ENCODE measurements around the gene OCA2. TPM values are rescaled to one million over a fixed set of nuclear protein-coding genes. Genes with fewer than 3 reads are reported as not detected.
A peak's percentile ranks its signal among the peaks of the same experiment; 100 is the strongest.

OCA2 gene
- total and polyA plus RNA-seq, 2 of the 8 experiments (the other 6 are each of a cell fraction or from before 2014, with no cell fraction given): 0.20 TPM

DNA sequence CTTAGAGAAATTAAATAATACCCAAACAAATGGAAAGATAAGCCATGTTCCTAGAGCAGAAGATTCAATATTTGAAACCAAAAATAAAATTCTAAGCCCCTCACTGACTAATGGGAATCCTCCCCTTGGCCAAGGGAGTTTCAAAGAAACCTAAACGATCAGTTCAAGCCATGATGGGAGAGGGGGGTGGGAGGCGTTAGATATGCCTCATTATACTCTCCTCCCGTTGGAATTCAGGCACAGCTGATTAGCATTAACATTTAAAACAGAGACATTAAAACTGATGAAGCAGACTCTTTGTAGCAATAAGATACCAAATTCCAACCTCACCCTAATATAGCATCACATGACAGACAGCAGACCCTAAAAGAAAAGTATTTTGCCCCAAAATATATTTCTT is 32.9 kb downstream of the OCA2 start:
- no peaks in the 10 kb centered on the region for H4K20me1 ChIP-seq (replicated peaks in 1 of 2; ENCODE audit: control insufficient read depth in 1 of 2, insufficient read depth in 2 of 2, low read length in 2 of 2)
- H3K9me3 ChIP-seq (ENCODE audit: insufficient read depth in 2 of 2, low read depth in 1 of 2, low read length in 1 of 2): no peaks in the 10 kb centered on the region
- H4K91ac ChIP-seq (replicated peaks; ENCODE audit: insufficient read length, low read length): no peak overlapping the region
- H2BK5ac ChIP-seq (ENCODE audit: low read depth, low read length): no peak overlapping the region
- no peaks in the 10 kb centered on the region for H3K36me3 ChIP-seq (ENCODE audit: control insufficient read depth in 2 of 4, insufficient read depth in 4 of 4, low read length in 3 of 4)
- H3K9ac ChIP-seq (replicated peaks in 1 of 4; ENCODE audit: extremely low read depth in 1 of 4, low read depth in 3 of 4, low read length in 3 of 4): no peak overlapping the region
- no peak overlapping the region for H3K14ac ChIP-seq (ENCODE audit: insufficient read length)
- no peak overlapping the region for H3K4me3 ChIP-seq (ENCODE audit: extremely low read depth in 1 of 4, insufficient read depth in 2 of 4, low read depth in 3 of 4, low read length in 4 of 4)
- H3K18ac ChIP-seq (ENCODE audit: extremely low read depth, low read length): no peak overlapping the region
- H3K4ac ChIP-seq (replicated peaks; ENCODE audit: insufficient read length, low read depth, low read length): no peak overlapping the region
- H3K4me1 ChIP-seq (replicated peaks in 1 of 4; ENCODE audit: control insufficient read depth in 3 of 4, insufficient read depth in 4 of 4, low read length in 3 of 4): no peaks in the 10 kb centered on the region
- FAIRE-seq (peak; percentile 62), DNase-seq (ENCODE audit: low read depth in 1 of 2, low spot score in 2 of 2) (no peak)
- no peaks in the 10 kb centered on the region for H3K23me2 ChIP-seq (ENCODE audit: low read depth, low read length)
- no peak overlapping the region for H2BK12ac ChIP-seq (ENCODE audit: low read depth, low read length)
- H3K56ac ChIP-seq (replicated peaks; ENCODE audit: insufficient read length, low read depth, low read length): no peak overlapping the region
- no peak overlapping the region for H2BK15ac ChIP-seq (ENCODE audit: low read length)
- CTCF ChIA-PET (ENCODE audit: partially characterized antibody): no interaction called here
- no peak overlapping the region for H4K8ac ChIP-seq (ENCODE audit: extremely low read depth, insufficient read depth, low read length)
- no peak overlapping the region for H3K23ac ChIP-seq (ENCODE audit: insufficient read length)
- no peak overlapping the region for H4K5ac ChIP-seq (ENCODE audit: insufficient read length, low read depth, low read length)
- no peak overlapping the region for H2BK120ac ChIP-seq (replicated peaks; ENCODE audit: low read depth, low read length)
- no peaks in the 10 kb centered on the region for H3K79me1 ChIP-seq (ENCODE audit: low read depth, low read length)
- 72% methylated on average over 3 of the region's 3 CpGs; no CpG with 5 or more reads in 1 of the 2 experiments for WGBS, 2 experiments (ENCODE audit: extremely low coverage in 1 of 2, insufficient coverage in 1 of 2, insufficient read length in 1 of 2, insufficient replicate concordance in 2 of 2, low coverage in 1 of 2, low lambda C conversion rate in 2 of 2, missing lambda C conversion rate in 1 of 2)
- no peak overlapping the region for H2AK5ac ChIP-seq (ENCODE audit: low read depth, low read length)
- TF ChIP-seq HDAC2 (IDR thresholded peaks at IDR 0.05; ENCODE audit: borderline replicate concordance in 1 of 2, low read depth in 2 of 2, low read length in 2 of 2) (no peak), MAFK (IDR thresholded peaks at IDR 0.05; ENCODE audit: low read depth, low read length) (no peak), CHD2 (IDR thresholded peaks at IDR 0.05; ENCODE audit: low read length) (no peak), EGR1 (IDR thresholded peaks at IDR 0.05; ENCODE audit: borderline replicate concordance, low read depth, low read length) (no peak)
- TF ChIP-seq, protein P1, sequence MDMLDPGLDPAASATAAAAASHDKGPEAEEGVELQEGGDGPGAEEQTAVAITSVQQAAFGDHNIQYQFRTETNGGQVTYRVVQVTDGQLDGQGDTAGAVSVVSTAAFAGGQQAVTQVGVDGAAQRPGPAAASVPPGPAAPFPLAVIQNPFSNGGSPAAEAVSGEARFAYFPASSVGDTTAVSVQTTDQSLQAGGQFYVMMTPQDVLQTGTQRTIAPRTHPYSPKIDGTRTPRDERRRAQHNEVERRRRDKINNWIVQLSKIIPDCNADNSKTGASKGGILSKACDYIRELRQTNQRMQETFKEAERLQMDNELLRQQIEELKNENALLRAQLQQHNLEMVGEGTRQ (IDR thresholded peaks at IDR 0.05; ENCODE audit: low read length): no peak
- no peak overlapping the region for H2AFZ ChIP-seq (ENCODE audit: low read length)
- H2BK20ac ChIP-seq (ENCODE audit: low read length): no peak overlapping the region
- H3K4me2 ChIP-seq (ENCODE audit: insufficient read depth in 1 of 2, low read depth in 2 of 2, low read length in 2 of 2): no peak overlapping the region
- no peaks in the 10 kb centered on the region for H3K27me3 ChIP-seq (replicated peaks in 1 of 4; ENCODE audit: control insufficient read depth in 3 of 4, extremely low read depth in 1 of 4, insufficient read depth in 3 of 4, low read length in 3 of 4)
- no peaks in the 10 kb centered on the region for H3K79me2 ChIP-seq (ENCODE audit: control insufficient read depth in 1 of 2, insufficient read depth in 2 of 2, low read length in 2 of 2)
- H3K27ac ChIP-seq (ENCODE audit: low read depth, low read length): no peak overlapping the region
- POLR2A ChIA-PET (ENCODE audit: partially characterized antibody): no interaction called here

All from H1 (cell line).